HG03521 (cell line): ENCODE data around the gene UCN2.

Experiments
- ATAC-seq: cut with Tn5 transposase; IDR thresholded peaks from one replicate; pipeline ENCODE4 v1.9.1; 2021; ENCODE audit warnings: mild to moderate bottlenecking, moderate library complexity; ENCODE audit not compliant: unreplicated experiment

The UCN2 gene

DNA sequence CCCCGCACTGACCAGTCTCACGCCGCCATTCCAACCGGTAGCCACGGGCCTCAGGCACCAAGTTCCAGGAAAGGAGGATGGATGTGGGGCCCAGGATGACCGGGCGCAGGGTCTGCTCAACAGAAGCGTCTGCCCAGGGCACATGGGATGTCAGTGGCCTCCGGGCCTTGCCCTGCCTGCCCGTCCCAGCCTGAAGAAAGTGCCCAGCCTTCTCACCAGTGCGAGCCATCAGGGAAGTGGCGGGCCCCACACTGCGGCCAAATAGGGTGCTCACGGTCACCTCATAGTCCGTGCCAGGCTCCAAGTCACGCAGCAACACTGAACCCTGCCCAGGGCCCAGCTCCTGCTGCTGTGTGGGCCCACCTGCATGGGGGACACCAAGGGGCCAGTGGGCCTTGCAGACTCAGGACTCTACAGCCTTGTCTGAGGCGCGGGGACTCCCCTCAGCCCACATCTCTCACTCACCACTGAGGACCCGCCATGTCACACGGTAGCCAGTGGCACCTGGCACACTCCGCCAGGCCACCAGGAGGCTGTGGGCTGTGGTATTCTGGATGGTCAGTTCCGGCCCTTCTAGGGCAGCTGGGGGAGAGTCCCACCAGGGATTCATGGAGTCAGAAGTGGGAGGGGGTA lies 28.4 kb upstream of the UCN2 start:
- no peak for ATAC-seq

DNA sequence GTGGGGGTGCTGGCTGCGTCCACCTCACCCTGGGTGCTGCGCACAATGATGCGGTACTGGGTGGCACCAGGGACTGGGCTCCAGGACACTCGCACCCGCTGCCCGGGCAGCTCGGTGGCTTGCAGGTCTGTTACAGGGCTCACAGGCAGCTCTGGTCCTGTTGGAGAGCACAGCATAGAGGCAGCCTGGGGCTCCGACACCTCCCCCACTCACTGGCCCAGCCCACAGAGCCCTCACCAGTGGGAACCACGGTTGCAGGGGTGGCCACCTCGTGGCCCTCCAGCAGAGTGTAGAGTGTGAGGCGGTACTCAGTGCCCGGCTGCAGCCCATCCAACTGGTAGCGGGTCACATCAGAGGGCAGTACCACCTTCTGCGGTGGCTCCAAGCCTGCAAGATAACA lies 27.9 kb upstream of the UCN2 start:
- ATAC-seq, result no peak

GRCh38 chr3:48588230-48588629 lies 24.6 kb upstream of the UCN2 start:
- ATAC-seq, result no peak

DNA sequence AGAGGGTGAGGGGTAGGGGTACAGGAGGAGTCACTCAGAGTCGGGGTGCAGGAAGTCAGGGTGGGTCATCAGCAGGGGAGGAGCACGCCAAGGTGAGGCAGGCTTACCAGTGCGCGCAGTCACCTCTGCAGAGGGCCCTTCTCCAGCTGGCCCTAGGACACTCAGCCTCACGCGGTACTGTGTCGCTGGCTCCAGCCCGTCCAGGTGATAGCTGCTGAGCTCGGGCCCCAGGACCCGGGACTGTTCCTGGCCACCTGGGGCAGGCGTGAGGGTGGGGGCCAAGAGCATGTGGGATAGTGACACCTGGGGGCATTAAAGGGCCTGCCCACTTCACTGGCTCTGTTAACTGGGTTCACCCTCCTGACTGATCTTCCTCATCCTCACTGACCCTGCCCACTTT lies 24.1 kb upstream of the UCN2 start:
- ATAC-seq, result no peak

- no peak for ATAC-seq
Observed at GRCh38 chr3:48585411-48585810, 21.8 kb upstream of the UCN2 start.

DNA sequence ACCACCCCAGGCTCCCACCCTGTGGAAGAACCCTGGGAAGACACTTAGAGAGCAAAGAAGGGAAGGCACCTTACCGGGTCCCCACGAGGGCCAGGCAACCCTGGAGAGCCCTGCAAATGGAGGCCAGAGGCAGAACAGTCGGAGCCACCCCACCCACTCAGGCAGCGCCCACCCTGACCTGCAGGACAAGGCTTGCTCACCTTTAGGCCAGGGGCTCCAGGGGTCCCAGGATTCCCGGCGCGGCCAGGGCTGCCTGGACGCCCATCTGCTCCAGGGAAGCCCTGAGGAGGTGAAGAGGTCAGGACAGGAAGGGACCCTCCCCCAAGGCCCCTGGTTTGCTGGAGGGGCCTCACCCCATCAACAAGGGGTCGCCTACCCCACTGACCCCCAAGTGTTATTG lies 21.3 kb upstream of the UCN2 start:
- no peak for ATAC-seq

GRCh38 chr3:48581621-48582481 lies 18.3 kb upstream of the UCN2 start:
- no peak for ATAC-seq

DNA sequence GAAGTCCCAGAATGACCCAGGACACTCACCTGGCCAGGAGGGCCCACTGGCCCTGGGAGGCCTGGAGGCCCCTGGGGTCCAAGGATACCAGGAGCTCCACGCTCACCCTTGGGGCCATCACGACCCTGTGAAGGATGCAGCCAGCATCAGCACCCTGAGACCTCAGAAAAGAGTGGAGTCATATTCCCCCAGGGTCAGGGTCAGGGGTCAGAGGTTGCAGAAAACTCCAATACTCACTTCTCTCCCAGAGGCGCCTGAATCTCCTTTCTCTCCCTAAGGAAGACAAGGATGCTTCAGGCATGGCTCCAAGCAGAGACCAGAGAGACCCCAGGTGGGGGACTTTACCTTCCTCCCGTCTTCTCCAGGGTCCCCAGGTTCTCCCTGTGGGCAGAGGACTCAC lies 13.1 kb upstream of the UCN2 start:
- no peak for ATAC-seq

DNA sequence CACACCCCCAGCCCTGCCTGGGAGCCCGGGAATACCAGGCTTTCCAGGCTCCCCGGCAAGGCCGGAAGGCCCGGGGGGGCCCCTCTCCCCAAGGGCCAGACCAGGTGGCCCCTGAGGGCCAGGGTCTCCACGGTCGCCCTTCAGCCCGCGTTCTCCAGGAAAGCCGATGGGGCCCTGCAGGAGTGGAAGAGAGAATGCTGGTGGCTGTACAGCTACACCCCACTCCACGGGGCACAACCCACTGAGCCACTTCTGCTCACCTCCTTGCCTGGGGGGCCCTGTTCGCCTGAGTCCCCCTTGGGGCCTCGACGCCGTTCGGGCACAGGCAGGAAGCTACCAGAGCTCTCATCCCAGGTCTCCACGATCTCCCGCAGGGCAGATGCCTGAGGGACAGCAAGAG lies 11.8 kb upstream of the UCN2 start:
- no peak for ATAC-seq

GRCh38 chr3:48573973-48574585 lies 10.5 kb upstream of the UCN2 start:
- no peak for ATAC-seq

DNA sequence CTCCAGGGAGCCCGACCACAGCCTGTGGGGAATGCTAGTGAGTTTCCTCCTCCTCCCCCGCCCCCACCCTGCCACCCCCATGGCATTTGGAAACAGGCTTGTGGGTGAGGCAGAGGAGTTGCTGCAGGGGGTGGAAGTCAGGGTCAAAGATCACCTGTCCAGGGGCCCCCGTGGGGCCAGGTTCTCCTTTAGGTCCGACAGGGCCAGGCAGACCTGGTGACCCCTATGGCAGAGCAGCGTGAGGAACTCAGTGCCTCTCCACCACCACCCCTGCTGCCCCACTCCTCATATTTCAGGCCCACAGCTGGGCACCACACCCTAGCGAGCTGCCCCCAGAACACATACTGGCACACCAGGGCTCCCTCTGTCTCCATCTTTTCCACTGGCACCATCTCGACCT lies 8.9 kb upstream of the UCN2 start:
- ATAC-seq, result no peak

GRCh38 chr3:48571938-48572337 lies 8.4 kb upstream of the UCN2 start:
- no peak for ATAC-seq

GRCh38 chr3:48569808-48570450 lies 6.3 kb upstream of the UCN2 start:
- no peak for ATAC-seq

- ATAC-seq, result no peak
Observed at GRCh38 chr3:48569400-48569799, 5.8 kb upstream of the UCN2 start.

DNA sequence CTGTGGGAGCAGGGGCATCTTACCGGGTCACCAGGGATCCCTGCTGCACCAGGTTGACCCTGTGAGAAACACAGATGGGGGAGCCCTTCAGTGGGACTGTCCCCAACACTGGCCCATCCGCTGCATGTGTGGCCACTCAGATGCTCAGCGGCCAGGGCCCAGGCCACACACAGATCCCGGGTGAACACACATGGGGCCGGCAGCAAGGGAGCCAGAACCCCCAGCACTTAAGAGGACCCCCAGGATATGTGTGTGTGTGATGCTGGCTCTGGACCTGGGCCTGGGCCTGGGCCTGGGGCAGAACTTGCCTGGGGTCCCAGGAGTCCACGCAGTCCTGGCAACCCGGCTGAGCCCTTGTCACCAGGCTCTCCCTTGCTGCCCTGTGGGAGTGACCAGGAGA lies 4.9 kb upstream of the UCN2 start:
- ATAC-seq, result no peak

DNA sequence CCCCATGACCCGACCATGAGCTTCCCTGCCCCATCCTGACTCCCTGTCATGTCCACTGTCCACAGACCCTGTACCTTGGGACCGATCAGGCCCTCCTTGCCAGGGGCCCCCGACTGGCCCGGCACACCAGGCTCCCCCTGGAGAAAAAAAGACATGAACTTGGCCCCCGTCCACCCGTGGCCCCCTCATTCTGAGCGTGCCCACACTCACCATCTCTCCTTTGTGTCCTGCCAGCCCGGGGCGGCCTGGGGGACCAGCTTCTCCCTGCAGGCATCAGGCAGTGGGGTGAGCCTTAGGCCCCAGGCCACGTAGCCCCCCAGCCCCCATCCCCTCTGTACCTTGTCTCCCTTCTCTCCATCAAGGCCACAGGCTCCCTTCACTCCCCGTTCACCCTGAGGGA lies 3.9 kb upstream of the UCN2 start:
- ATAC-seq, result no peak

DNA sequence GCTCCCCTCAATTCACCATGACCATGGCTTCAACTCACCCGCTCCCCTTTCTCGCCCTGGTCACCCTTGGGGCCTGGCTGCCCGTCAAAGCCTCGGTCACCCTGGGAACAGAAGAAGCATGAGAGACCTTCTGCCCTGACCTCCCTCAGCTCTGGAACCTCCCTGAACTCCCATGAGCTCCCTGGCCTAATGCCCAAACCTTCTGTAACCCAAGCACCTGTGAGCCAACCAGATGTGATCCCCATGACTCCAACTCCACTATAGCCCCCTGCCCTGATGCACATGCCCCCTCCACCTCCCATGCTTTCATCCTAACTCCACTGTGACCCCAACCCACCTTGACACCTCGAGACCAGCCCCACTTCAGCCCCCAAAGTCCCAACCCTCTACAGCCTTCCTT lies 3.5 kb upstream of the UCN2 start:
- no peak for ATAC-seq

- no peak for ATAC-seq
Observed at GRCh38 chr3:48566401-48566760, 2.8 kb upstream of the UCN2 start.

- ATAC-seq, result no peak
Observed at GRCh38 chr3:48565591-48566400, 2.2 kb upstream of the UCN2 start.

DNA sequence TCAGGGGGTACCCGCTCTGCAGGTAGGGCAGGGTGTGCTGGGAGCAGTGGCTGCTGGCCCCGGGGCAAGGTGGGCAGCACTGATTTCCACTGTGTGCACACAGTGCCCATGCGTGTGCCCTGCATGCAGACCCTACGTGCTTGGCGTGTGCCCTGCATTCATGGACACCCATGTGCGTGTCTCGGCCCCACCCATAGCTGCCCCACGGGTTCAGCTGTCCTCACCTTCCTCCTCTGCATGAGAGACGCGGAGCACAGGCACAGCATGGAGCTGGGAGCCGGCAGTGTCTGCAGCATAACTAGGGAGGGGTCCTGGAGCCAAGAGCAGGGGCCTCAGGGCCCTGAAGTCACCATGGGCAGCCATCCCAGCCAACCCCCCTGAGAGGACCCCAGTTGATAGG lies 1.6 kb upstream of the UCN2 start:
- ATAC-seq, result no peak

DNA sequence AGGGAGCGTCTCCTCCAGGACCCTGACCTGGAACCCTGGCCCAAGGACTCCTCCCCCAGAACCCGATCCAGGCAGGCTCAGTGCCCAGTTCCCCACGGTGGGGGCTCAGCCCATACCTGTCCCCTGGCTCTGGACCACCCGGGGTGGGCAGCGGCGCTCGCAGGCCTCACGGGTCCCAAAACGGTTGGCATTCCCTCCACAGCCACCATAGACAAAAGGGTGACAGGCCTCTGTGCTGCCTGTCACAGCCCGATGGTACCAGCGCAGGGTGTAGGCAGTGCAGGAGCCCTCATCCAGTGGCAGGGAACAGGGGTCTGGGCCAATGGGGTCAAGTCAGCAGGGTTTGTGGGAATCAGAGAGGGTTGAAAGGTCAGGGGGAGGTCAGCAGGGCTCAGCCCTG lies 1.1 kb upstream of the UCN2 start:
- no peak for ATAC-seq
